GM23338 (cell line): ENCODE measurements around the gene PAX6. TPM values are rescaled to one million over a fixed set of nuclear protein-coding genes. Genes with fewer than 3 reads are reported as not detected.

Experiments
- ATAC-seq: fragments of 200-7000 bp; cut with Tn5 transposase; 3 replicates; pipeline ENCODE4 v1.9.1; 2020
- DNase-seq: peaks from one replicate; pipeline ENCODE4 v3.0.0-alpha.2; 2015; ENCODE audit warnings: low spot score
- H2AFZ ChIP-seq: fragments of 200-600 bp; sonication (generic); 2 replicates; pipeline ENCODE4 v1.8.0; 2016; ENCODE audit warnings: antibody characterized with exemption, mild to moderate bottlenecking, moderate library complexity
- H3F3A ChIP-seq: fragments of 200-600 bp; sonication (generic); replicated peaks from 2 replicates; pipeline ENCODE4 v1.8.0; 2017; ENCODE audit warnings: antibody characterized with exemption, mixed run types, low read depth
- H3K27ac ChIP-seq: fragments of 200-600 bp; sonication (generic); 2 replicates; pipeline ENCODE4 v1.6.1; 2016; ENCODE audit warnings: low read depth
- H3K27me3 ChIP-seq: fragments of 200-600 bp; sonication (generic); 2 replicates; pipeline ENCODE4 v1.8.0; 2016; ENCODE audit warnings: mild to moderate bottlenecking, mixed run types, moderate library complexity; ENCODE audit not compliant: insufficient read depth
- H3K36me3 ChIP-seq: fragments of 200-600 bp; sonication (generic); 2 replicates; pipeline ENCODE4 v1.8.0; 2016; ENCODE audit warnings: mild to moderate bottlenecking; ENCODE audit not compliant: insufficient read depth
- H3K4me1 ChIP-seq: fragments of 200-600 bp; sonication (generic); 2 replicates; pipeline ENCODE4 v1.8.0; 2016; ENCODE audit warnings: mild to moderate bottlenecking, moderate library complexity; ENCODE audit not compliant: insufficient read depth
- H3K4me2 ChIP-seq: fragments of 200-600 bp; sonication (generic); 2 replicates; pipeline ENCODE4 v1.7.1; 2017; ENCODE audit warnings: mixed run types
- H3K4me3 ChIP-seq: fragments of 200-600 bp; sonication (generic); 2 replicates; pipeline ENCODE4 v1.6.1; 2016; ENCODE audit warnings: mixed run types
- H3K79me2 ChIP-seq: fragments of 200-600 bp; sonication (generic); replicated peaks from 2 replicates; pipeline ENCODE4 v1.8.0; 2017; ENCODE audit warnings: mild to moderate bottlenecking; ENCODE audit not compliant: insufficient read depth
- H3K9me2 ChIP-seq: fragments of 200-600 bp; sonication (generic); 2 replicates; pipeline ENCODE4 v1.8.0; 2017; ENCODE audit not compliant: insufficient read depth
- H4K20me1 ChIP-seq: fragments of 200-600 bp; sonication (generic); replicated peaks from 2 replicates; pipeline ENCODE4 v1.8.0; 2017; ENCODE audit warnings: mild to moderate bottlenecking; ENCODE audit not compliant: insufficient read depth
- H3K27ac Mint-ChIP-seq: 2 replicates; pipeline ENCODE4 v1.8.0; 2020; ENCODE audit warnings: inconsistent platforms, mild to moderate bottlenecking, moderate library complexity, mixed read lengths
- H3K27me3 Mint-ChIP-seq: 3 replicates; pipeline ENCODE4 v1.8.0; 2022; ENCODE audit warnings: low read depth, mild to moderate bottlenecking, moderate library complexity, mixed read lengths, inconsistent platforms; ENCODE audit not compliant: insufficient read depth, poor library complexity
- H3K36me3 Mint-ChIP-seq: 3 replicates; pipeline ENCODE4 v1.8.0; 2021; ENCODE audit warnings: low read depth, mild to moderate bottlenecking, inconsistent platforms, moderate library complexity, mixed read lengths
- H3K4me1 Mint-ChIP-seq: 3 replicates; pipeline ENCODE4 v1.8.0; 2020; ENCODE audit warnings: mild to moderate bottlenecking, inconsistent platforms, mixed read lengths
- H3K4me3 Mint-ChIP-seq: 3 replicates; pipeline ENCODE4 v1.8.0; 2021; ENCODE audit warnings: moderate library complexity, mild to moderate bottlenecking, inconsistent platforms, mixed read lengths
- H3K9me3 Mint-ChIP-seq: 3 replicates; pipeline ENCODE4 v1.8.0; 2020; ENCODE audit warnings: moderate library complexity, mild to moderate bottlenecking, inconsistent platforms, mixed read lengths
- CREB1 ChIP-seq: fragments of 250-450 bp; sonication (Bioruptor Pico); IDR thresholded peaks from 2 replicates; pipeline ENCODE4 v1.5.0; 2020; ENCODE audit warnings: low read depth, mild to moderate bottlenecking, moderate library complexity
- CTCF ChIP-seq, 2 experiments: fragments of 200-600 bp in 1 of 2; sonication (generic) in 1 of 2; conservative IDR thresholded peaks; 2 replicates each; pipeline versions ENCODE4 v1.5.1 to v1.6.1; 2016 to 2017; ENCODE audit warnings: antibody characterized with exemption in 2 of 2, low read depth in 2 of 2, mild to moderate bottlenecking in 2 of 2, moderate library complexity in 1 of 2
- ETS1 ChIP-seq: IDR thresholded peaks from 2 replicates; pipeline ENCODE4 v1.6.1; 2016; ENCODE audit warnings: antibody characterized with exemption
- EZH2phosphoT487 ChIP-seq: fragments of 200-600 bp; sonication (generic); IDR thresholded peaks from one replicate; pipeline ENCODE4 v1.8.1; 2018; ENCODE audit warnings: antibody characterized with exemption; ENCODE audit not compliant: unreplicated experiment
- JUNB ChIP-seq: IDR thresholded peaks from one replicate; pipeline ENCODE4 v1.6.1; 2016; ENCODE audit warnings: antibody characterized with exemption; ENCODE audit not compliant: unreplicated experiment
- NANOG ChIP-seq: IDR thresholded peaks from 2 replicates; pipeline ENCODE4 v1.6.1; 2016; ENCODE audit warnings: antibody characterized with exemption, borderline replicate concordance
- POLR2AphosphoS5 ChIP-seq: IDR thresholded peaks from 2 replicates; pipeline ENCODE4 v1.6.1; 2016; ENCODE audit warnings: antibody characterized with exemption, low read depth
- REST ChIP-seq: IDR thresholded peaks from one replicate; pipeline ENCODE4 v1.6.1; 2018; ENCODE audit warnings: antibody characterized with exemption; ENCODE audit not compliant: unreplicated experiment
- STAT1 ChIP-seq: IDR thresholded peaks from one replicate; pipeline ENCODE4 v1.6.1; 2016; ENCODE audit warnings: antibody characterized with exemption; ENCODE audit not compliant: unreplicated experiment
- ZNF114 ChIP-seq: fragments of 250-450 bp; sonication (Bioruptor Pico); IDR thresholded peaks from 2 replicates; pipeline ENCODE4 v1.5.0; 2020; ENCODE audit warnings: mild to moderate bottlenecking, moderate library complexity
- ZNF331 ChIP-seq: fragments of 250-450 bp; sonication (Bioruptor Pico); IDR thresholded peaks from 2 replicates; pipeline ENCODE4 v1.5.0; 2020; ENCODE audit warnings: low read depth, mild to moderate bottlenecking, moderate library complexity
- ZNF462 ChIP-seq: fragments of 250-450 bp; sonication (Bioruptor Pico); IDR thresholded peaks from 2 replicates; pipeline ENCODE4 v1.5.0; 2020; ENCODE audit warnings: mild to moderate bottlenecking, moderate library complexity
- polyA plus RNA-seq: library from polyadenylated mRNA; unstranded; fragments of >200 nt; fragmentation: Nextera tagmentation; extraction: Ambion mirVana; gene quantifications from 2 replicates; pipeline ENCODE4 v1.2.1, GENCODE V29; 2016
- total RNA-seq: library from RNA; depleted of rRNA; stranded (reverse); fragments of >200 nt; shearing (Covaris generic); gene quantifications from 2 replicates; pipeline ENCODE4 v1.2.3, GENCODE V29; 2014

PAX6 gene
- total and polyA plus RNA-seq, 2 experiments from 2014 or later = 0.17 to 0.45 TPM

GRCh38 chr11:31767685-31768084 is 43.4 kb downstream of the PAX6 start (continued):
- no peak for TF ChIP-seq CREB1 (CRISPR knock-in tag)
- TF ChIP-seq NANOG = no peak
- TF ChIP-seq ETS1 = no peak
- no peak for TF ChIP-seq EZH2phosphoT487
- TF ChIP-seq POLR2AphosphoS5 = no peak
- no peak for TF ChIP-seq ZNF114 (CRISPR knock-in tag)
- TF ChIP-seq STAT1 = no peak
- TF ChIP-seq ZNF331 (CRISPR knock-in tag) = no peak
- no peak for TF ChIP-seq CTCF (conservative IDR thresholded peaks at IDR 0.05; ENCODE audit: low read depth in 2 of 2)
- no peak for TF ChIP-seq REST

GRCh38 chr11:31767066-31767465 is 44.1 kb downstream of the PAX6 start:
- Mint-ChIP-seq H3K4me1 (peaks cover 28% of the 10 kb centered on the region), H3K27me3 (no peaks in the 10 kb centered on the region), H3K4me3 (no peak overlapping the region), H3K9me3 (no peaks in the 10 kb centered on the region), H3K27ac (no peak overlapping the region), H3K36me3 (no peaks in the 10 kb centered on the region)
- no peak overlapping the region for H3K27ac ChIP-seq
- H4K20me1 ChIP-seq = no peaks in the 10 kb centered on the region
- no peaks in the 10 kb centered on the region for H3F3A ChIP-seq
- no peaks in the 10 kb centered on the region for H3K79me2 ChIP-seq
- H2AFZ ChIP-seq = no peak overlapping the region
- DNase-seq (peak; percentile 11), ATAC-seq (no peak)
- H3K4me2 ChIP-seq = no peak overlapping the region
- no peaks in the 10 kb centered on the region for H3K36me3 ChIP-seq
- no peaks in the 10 kb centered on the region for H3K9me2 ChIP-seq
- no peak overlapping the region for H3K4me3 ChIP-seq
- H3K4me1 ChIP-seq = peaks cover 10% of the 10 kb centered on the region; the same call in 1 of the 2 replicates
- H3K27me3 ChIP-seq = no peaks in the 10 kb centered on the region
- TF ChIP-seq EZH2phosphoT487 = no peak
- TF ChIP-seq JUNB = no peak
- no peak for TF ChIP-seq POLR2AphosphoS5
- no peak for TF ChIP-seq ZNF114 (CRISPR knock-in tag)
- no peak for TF ChIP-seq ETS1
- no peak for TF ChIP-seq ZNF462 (CRISPR knock-in tag)
- no peak for TF ChIP-seq NANOG
